ENCODE results near the gene RTN4RL1. TPM values are rescaled to one million over a fixed set of nuclear protein-coding genes. Genes with fewer than 3 reads are reported as not detected.
A peak's percentile ranks its signal among the peaks of the same experiment; 100 is the strongest.

The RTN4RL1 gene
- total and polyA plus RNA-seq, 9 of the 15 experiments (the other 6 are each of a cell fraction or from before 2014, with no cell fraction given): 0.04 to 0.06 (median 0.04) TPM; not detected in 5

- TF ChIP-seq ZBTB33 (CRISPR knock-in tag; IDR thresholded peaks at IDR 0.05) (peak; percentile 86), BCL6 (CRISPR knock-in tag; IDR thresholded peaks at IDR 0.05) (no peak), GATA2 (CRISPR knock-in tag; IDR thresholded peaks at IDR 0.05) (no peak), MYNN (IDR thresholded peaks at IDR 0.05) (no peak), MYNN (CRISPR knock-in tag; IDR thresholded peaks at IDR 0.05) (no peak), RNF219 (CRISPR knock-in tag; IDR thresholded peaks at IDR 0.05) (no peak), MAFG (tag; conservative IDR thresholded peaks at IDR 0.05) (no peak), E2F6 (IDR thresholded peaks at IDR 0.05; ENCODE audit: borderline replicate concordance in 1 of 2, extremely low read depth in 1 of 2, insufficient read depth in 1 of 2, insufficient read length in 1 of 2, low read depth in 1 of 2, low read length in 1 of 2, poor library complexity in 1 of 2, severe bottlenecking in 1 of 2) (peak in 1 of 2 experiments; percentile 38), XRCC4 (IDR thresholded peaks at IDR 0.05; ENCODE audit: extremely low read depth, insufficient read depth, insufficient read length) (no peak), CGGBP1 (CRISPR knock-in tag; IDR thresholded peaks at IDR 0.05) (no peak), ZNF274 (IDR thresholded peaks at IDR 0.05; ENCODE audit: borderline replicate concordance, low read depth, low read length) (no peak), REST (IDR thresholded peaks at IDR 0.05; ENCODE audit: borderline replicate concordance) (peak; percentile 33; the same call in 1 of the 2 replicates), REST (CRISPR knock-in tag; IDR thresholded peaks at IDR 0.05; ENCODE audit: low read depth) (no peak)
Observed at GRCh38 chr17:2053380-2054261, 28.5 kb upstream of the RTN4RL1 start (continued).
